Upper lobe of right lung (tissue), 1 donor: ENCODE data around the gene MAK. TPM values are rescaled to one million over a fixed set of nuclear protein-coding genes. Genes with fewer than 3 reads are reported as not detected.
A peak's percentile ranks its signal among the peaks of the same experiment; 100 is the strongest.

ENCODE experiments used
- ATAC-seq: fragments of 200-7000 bp; cut with Tn5 transposase; one replicate; pipeline ENCODE4 v1.9.1; 2020; ENCODE audit warnings: mild to moderate bottlenecking, moderate library complexity
- DNase-seq: peaks from one replicate; pipeline ENCODE4 v3.0.0-alpha.2; 2020
- H3K27ac ChIP-seq: fragments of 200-600 bp; one replicate; pipeline ENCODE4 v1.8.0; 2022
- H3K27me3 ChIP-seq: fragments of 200-600 bp; one replicate; pipeline ENCODE4 v1.8.0; 2022; ENCODE audit warnings: mild to moderate bottlenecking
- H3K36me3 ChIP-seq: fragments of 200-600 bp; one replicate; pipeline ENCODE4 v1.8.0; 2022
- H3K4me1 ChIP-seq: fragments of 200-600 bp; one replicate; pipeline ENCODE4 v1.8.0; 2022
- H3K4me3 ChIP-seq: fragments of 200-600 bp; one replicate; pipeline ENCODE4 v1.8.0; 2022; ENCODE audit warnings: mild to moderate bottlenecking
- H3K9me3 ChIP-seq: fragments of 200-600 bp; one replicate; pipeline ENCODE4 v1.8.0; 2022
- CTCF ChIP-seq: fragments of 200-600 bp; IDR thresholded peaks from one replicate; pipeline ENCODE4 v1.8.0; 2022; ENCODE audit warnings: antibody characterized with exemption
- intact Hi-C: fragments of 100-400 bp; cut with DNase I; formaldehyde crosslinking; loops from one replicate; pipeline ENCODE4 v1.11.0; 2022
- total RNA-seq: library from RNA; stranded (reverse); fragmentation: NEBNext Ultra II Directional; extraction: Animal tissue kit (Norgen Biotek cat#: 25700); gene quantifications from one replicate; pipeline ENCODE4 v1.2.1, GENCODE V29; 2021
- donor health status: DM: no; HTN: yes; CAD: no; lungs with severe emphysema.

MAK gene
- total RNA-seq, 1 donor from 2014 or later: 0.29 TPM

GRCh38 chr6:10847684-10848083, 9.3 kb upstream of the MAK start:
- ATAC-seq: no peak
- H3K27me3 ChIP-seq: no peaks in the 10 kb centered on the region
- no peaks in the 10 kb centered on the region for H3K9me3 ChIP-seq
- DNase-seq: no peak
- no peak overlapping the region for H3K4me3 ChIP-seq
- TF ChIP-seq CTCF: peak; percentile 33
- H3K27ac ChIP-seq: no peak overlapping the region
- H3K36me3 ChIP-seq: no peaks in the 10 kb centered on the region
- intact Hi-C loops: no loop called here
- no peaks in the 10 kb centered on the region for H3K4me1 ChIP-seq

- Histone ChIP-seq H3K4me3 (no peak overlapping the region), H3K9me3 (no peaks in the 10 kb centered on the region), H3K27me3 (no peaks in the 10 kb centered on the region), H3K36me3 (no peaks in the 10 kb centered on the region), H3K4me1 (peaks cover 5% of the 10 kb centered on the region), H3K27ac (no peak overlapping the region)
- intact Hi-C loops: no loop called here
- no peak for TF ChIP-seq CTCF
- ATAC-seq (no peak), DNase-seq (no peak)
These were observed 5.2 kb upstream of the MAK start for GRCh38 chr6:10843554-10843953.

- no peaks in the 10 kb centered on the region for H3K9me3 ChIP-seq
- ATAC-seq: peak; percentile 51
- no peak for TF ChIP-seq CTCF
- intact Hi-C loops: no loop called here
- peaks cover 22% of the 10 kb centered on the region for H3K27me3 ChIP-seq
- H3K27ac ChIP-seq: peak overlapping the region; percentile 73
- peaks cover 5% of the 10 kb centered on the region for H3K4me1 ChIP-seq
- no peak for DNase-seq
- H3K4me3 ChIP-seq: peak overlapping the region; percentile 56
- H3K36me3 ChIP-seq: no peaks in the 10 kb centered on the region
These were observed 525 bp upstream of the MAK start for GRCh38 chr6:10838794-10839333.

GRCh38 chr6:10837622-10837994, 731 bp downstream of the MAK start:
- no peaks in the 10 kb centered on the region for H3K36me3 ChIP-seq
- DNase-seq: no peak
- H3K4me3 ChIP-seq: peak overlapping the region; percentile 56
- peak overlapping the region; percentile 73 for H3K27ac ChIP-seq
- peaks cover 22% of the 10 kb centered on the region for H3K27me3 ChIP-seq
- TF ChIP-seq CTCF: no peak
- intact Hi-C loops: no loop called here
- H3K9me3 ChIP-seq: no peaks in the 10 kb centered on the region
- peaks cover 5% of the 10 kb centered on the region for H3K4me1 ChIP-seq
- no peak for ATAC-seq

GRCh38 chr6:10837009-10837621, 1.2 kb downstream of the MAK start:
- no peak overlapping the region for H3K27ac ChIP-seq
- intact Hi-C loops: no loop called here
- DNase-seq: peak; percentile 73
- H3K9me3 ChIP-seq: no peaks in the 10 kb centered on the region
- no peaks in the 10 kb centered on the region for H3K36me3 ChIP-seq
- peaks cover 5% of the 10 kb centered on the region for H3K4me1 ChIP-seq
- ATAC-seq: no peak
- H3K4me3 ChIP-seq: peak overlapping the region; percentile 56
- H3K27me3 ChIP-seq: peaks cover 22% of the 10 kb centered on the region
- TF ChIP-seq CTCF: no peak
